ENCODE data around the gene IFI35. TPM values are rescaled to one million over a fixed set of nuclear protein-coding genes. Genes with fewer than 3 reads are reported as not detected.

Gene IFI35
- total RNA-seq, 4 donors from 2014 or later: 20.7 to 44.1 (median 24.8) TPM

DNA sequence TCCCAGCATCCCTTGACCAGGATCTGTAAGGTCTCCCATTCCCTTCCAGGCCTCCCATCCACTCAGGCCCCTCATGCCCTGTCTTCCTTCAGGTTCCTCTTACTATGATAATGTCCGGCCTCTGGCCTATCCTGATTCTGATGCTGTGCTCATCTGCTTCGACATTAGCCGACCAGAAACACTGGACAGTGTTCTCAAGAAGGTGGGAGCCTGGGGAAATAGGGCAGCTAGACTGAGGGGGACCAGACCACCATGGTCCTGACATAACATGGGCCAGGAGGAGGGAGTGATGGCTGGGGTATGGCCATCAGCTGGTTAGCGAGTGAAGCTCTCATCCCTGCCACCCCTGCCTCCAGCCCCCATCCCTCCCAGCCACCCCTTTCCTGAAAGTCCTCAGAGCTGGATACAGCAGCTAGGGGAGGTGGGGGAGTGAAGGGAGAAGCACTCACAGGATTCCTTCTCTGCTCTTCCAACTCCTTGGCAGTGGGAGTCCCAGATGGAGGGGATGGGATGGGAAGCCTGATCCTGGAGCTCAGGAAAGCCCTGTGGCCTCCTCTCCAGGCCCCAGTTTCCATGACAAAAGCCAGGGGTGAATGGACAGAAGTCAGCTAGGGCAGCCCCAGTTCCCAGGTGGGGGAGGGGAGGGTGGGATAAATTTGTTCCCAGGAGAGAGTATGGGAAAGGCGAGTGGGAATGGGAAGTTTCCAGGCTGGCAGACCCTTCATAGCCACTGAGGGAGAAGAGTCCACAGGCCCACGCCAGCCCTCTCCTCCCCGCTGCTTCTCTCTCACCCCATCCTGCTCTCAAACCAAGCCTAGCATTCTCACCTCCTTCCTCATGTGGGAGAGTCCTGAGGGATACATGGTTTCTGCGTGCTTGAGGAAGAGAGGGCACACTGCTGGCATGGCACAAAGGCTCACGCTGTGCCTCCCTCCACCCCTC, 20.8 kb downstream of the IFI35 start:
- TF ChIP-seq, protein P1, sequence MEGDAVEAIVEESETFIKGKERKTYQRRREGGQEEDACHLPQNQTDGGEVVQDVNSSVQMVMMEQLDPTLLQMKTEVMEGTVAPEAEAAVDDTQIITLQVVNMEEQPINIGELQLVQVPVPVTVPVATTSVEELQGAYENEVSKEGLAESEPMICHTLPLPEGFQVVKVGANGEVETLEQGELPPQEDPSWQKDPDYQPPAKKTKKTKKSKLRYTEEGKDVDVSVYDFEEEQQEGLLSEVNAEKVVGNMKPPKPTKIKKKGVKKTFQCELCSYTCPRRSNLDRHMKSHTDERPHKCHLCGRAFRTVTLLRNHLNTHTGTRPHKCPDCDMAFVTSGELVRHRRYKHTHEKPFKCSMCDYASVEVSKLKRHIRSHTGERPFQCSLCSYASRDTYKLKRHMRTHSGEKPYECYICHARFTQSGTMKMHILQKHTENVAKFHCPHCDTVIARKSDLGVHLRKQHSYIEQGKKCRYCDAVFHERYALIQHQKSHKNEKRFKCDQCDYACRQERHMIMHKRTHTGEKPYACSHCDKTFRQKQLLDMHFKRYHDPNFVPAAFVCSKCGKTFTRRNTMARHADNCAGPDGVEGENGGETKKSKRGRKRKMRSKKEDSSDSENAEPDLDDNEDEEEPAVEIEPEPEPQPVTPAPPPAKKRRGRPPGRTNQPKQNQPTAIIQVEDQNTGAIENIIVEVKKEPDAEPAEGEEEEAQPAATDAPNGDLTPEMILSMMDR (IDR thresholded peaks at IDR 0.05; ENCODE audit: low read depth): no peak

DNA sequence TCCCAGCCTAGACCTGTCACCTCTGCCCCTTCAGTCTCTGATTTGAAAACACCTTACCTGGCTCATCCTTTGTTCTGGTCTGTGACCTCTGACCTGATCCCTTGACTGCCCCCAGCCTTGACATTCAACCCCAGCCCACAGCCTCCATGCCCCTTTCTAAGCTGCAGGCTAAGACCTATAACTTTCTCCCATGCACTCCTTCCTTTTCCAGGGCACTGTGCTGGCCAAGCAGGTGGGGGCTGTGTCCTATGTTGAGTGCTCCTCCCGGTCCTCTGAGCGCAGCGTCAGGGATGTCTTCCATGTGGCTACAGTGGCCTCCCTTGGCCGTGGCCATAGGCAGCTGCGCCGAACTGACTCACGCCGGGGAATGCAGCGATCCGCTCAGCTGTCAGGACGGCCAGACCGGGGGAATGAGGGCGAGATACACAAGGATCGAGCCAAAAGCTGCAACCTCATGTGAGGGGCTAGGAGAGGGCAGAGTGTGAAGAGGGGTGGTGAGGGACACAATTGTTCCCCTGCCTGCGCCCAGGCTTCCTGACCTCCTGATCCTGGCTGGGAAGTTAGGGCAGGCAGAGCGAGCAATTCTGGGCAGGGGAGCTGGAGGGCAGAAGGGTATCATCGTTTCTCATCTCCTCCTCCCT, 21.8 kb downstream of the IFI35 start:
- TF ChIP-seq, protein P1 (IDR thresholded peaks at IDR 0.05; ENCODE audit: low read depth): no peak

DNA sequence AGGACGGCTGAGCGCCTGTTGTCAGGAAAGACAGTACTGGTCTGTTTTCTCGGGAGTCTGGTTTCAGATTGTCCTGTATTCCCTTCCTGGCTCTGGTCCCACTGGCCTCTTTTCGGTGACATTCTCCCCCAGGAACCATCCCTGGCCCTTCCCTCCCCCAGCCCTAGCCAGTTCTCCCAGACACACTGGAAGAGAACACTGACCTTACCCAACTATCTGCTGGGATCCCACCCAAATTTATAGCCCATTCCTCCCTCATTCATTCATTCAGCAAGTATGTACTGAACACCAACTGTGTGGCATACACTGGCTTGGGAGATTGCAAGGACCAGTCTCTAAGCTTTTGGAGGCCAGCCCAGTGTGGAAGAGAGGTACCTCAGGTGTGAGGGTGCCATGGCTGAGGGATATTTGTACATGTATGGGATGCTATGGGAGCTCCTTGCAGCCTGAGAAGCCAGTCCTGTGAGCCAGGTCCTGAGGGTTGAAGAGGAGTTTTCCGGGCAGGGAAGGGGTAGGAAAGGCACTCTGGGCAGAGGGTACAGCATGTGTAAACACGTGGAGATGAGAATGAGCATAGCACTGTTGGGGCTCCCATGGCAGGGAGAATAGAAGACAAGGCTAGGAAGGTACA, 23.7 kb downstream of the IFI35 start:
- TF ChIP-seq, protein P1 (IDR thresholded peaks at IDR 0.05; ENCODE audit: low read depth): no peak

GRCh38 chr17:43031666-43032065, 25.1 kb downstream of the IFI35 start:
- TF ChIP-seq, protein P1 (IDR thresholded peaks at IDR 0.05; ENCODE audit: low read depth): no peak

- TF ChIP-seq, protein P1 (IDR thresholded peaks at IDR 0.05; ENCODE audit: low read depth): no peak
Observed at GRCh38 chr17:43033948-43034881, 27.6 kb downstream of the IFI35 start.

GRCh38 chr17:43034894-43035293, 28.3 kb downstream of the IFI35 start:
- TF ChIP-seq, protein P1 (IDR thresholded peaks at IDR 0.05; ENCODE audit: low read depth): no peak
